GM23338 (cell line): ENCODE measurements around the gene BCDIN3D. TPM values are rescaled to one million over a fixed set of nuclear protein-coding genes. Genes with fewer than 3 reads are reported as not detected.

Experiments used
- ATAC-seq: fragments of 200-7000 bp; cut with Tn5 transposase; 3 replicates; pipeline ENCODE4 v1.9.1; 2020
- DNase-seq: peaks from one replicate; pipeline ENCODE4 v3.0.0-alpha.2; 2015; ENCODE audit warnings: low spot score
- H2AFZ ChIP-seq: fragments of 200-600 bp; sonication (generic); 2 replicates; pipeline ENCODE4 v1.8.0; 2016; ENCODE audit warnings: antibody characterized with exemption, mild to moderate bottlenecking, moderate library complexity
- H3F3A ChIP-seq: fragments of 200-600 bp; sonication (generic); replicated peaks from 2 replicates; pipeline ENCODE4 v1.8.0; 2017; ENCODE audit warnings: antibody characterized with exemption, mixed run types, low read depth
- H3K27ac ChIP-seq: fragments of 200-600 bp; sonication (generic); 2 replicates; pipeline ENCODE4 v1.6.1; 2016; ENCODE audit warnings: low read depth
- H3K27me3 ChIP-seq: fragments of 200-600 bp; sonication (generic); 2 replicates; pipeline ENCODE4 v1.8.0; 2016; ENCODE audit warnings: mild to moderate bottlenecking, mixed run types, moderate library complexity; ENCODE audit not compliant: insufficient read depth
- H3K36me3 ChIP-seq: fragments of 200-600 bp; sonication (generic); 2 replicates; pipeline ENCODE4 v1.8.0; 2016; ENCODE audit warnings: mild to moderate bottlenecking; ENCODE audit not compliant: insufficient read depth
- H3K4me1 ChIP-seq: fragments of 200-600 bp; sonication (generic); 2 replicates; pipeline ENCODE4 v1.8.0; 2016; ENCODE audit warnings: mild to moderate bottlenecking, moderate library complexity; ENCODE audit not compliant: insufficient read depth
- H3K4me2 ChIP-seq: fragments of 200-600 bp; sonication (generic); 2 replicates; pipeline ENCODE4 v1.7.1; 2017; ENCODE audit warnings: mixed run types
- H3K4me3 ChIP-seq: fragments of 200-600 bp; sonication (generic); 2 replicates; pipeline ENCODE4 v1.6.1; 2016; ENCODE audit warnings: mixed run types
- H3K79me2 ChIP-seq: fragments of 200-600 bp; sonication (generic); replicated peaks from 2 replicates; pipeline ENCODE4 v1.8.0; 2017; ENCODE audit warnings: mild to moderate bottlenecking; ENCODE audit not compliant: insufficient read depth
- H3K9me2 ChIP-seq: fragments of 200-600 bp; sonication (generic); 2 replicates; pipeline ENCODE4 v1.8.0; 2017; ENCODE audit not compliant: insufficient read depth
- H4K20me1 ChIP-seq: fragments of 200-600 bp; sonication (generic); replicated peaks from 2 replicates; pipeline ENCODE4 v1.8.0; 2017; ENCODE audit warnings: mild to moderate bottlenecking; ENCODE audit not compliant: insufficient read depth
- H3K27ac Mint-ChIP-seq: 2 replicates; pipeline ENCODE4 v1.8.0; 2020; ENCODE audit warnings: inconsistent platforms, mild to moderate bottlenecking, moderate library complexity, mixed read lengths
- H3K27me3 Mint-ChIP-seq: 3 replicates; pipeline ENCODE4 v1.8.0; 2022; ENCODE audit warnings: low read depth, mild to moderate bottlenecking, moderate library complexity, mixed read lengths, inconsistent platforms; ENCODE audit not compliant: insufficient read depth, poor library complexity
- H3K36me3 Mint-ChIP-seq: 3 replicates; pipeline ENCODE4 v1.8.0; 2021; ENCODE audit warnings: low read depth, mild to moderate bottlenecking, inconsistent platforms, moderate library complexity, mixed read lengths
- H3K4me1 Mint-ChIP-seq: 3 replicates; pipeline ENCODE4 v1.8.0; 2020; ENCODE audit warnings: mild to moderate bottlenecking, inconsistent platforms, mixed read lengths
- H3K4me3 Mint-ChIP-seq: 3 replicates; pipeline ENCODE4 v1.8.0; 2021; ENCODE audit warnings: moderate library complexity, mild to moderate bottlenecking, inconsistent platforms, mixed read lengths
- H3K9me3 Mint-ChIP-seq: 3 replicates; pipeline ENCODE4 v1.8.0; 2020; ENCODE audit warnings: moderate library complexity, mild to moderate bottlenecking, inconsistent platforms, mixed read lengths
- CREB1 ChIP-seq: fragments of 250-450 bp; sonication (Bioruptor Pico); IDR thresholded peaks from 2 replicates; pipeline ENCODE4 v1.5.0; 2020; ENCODE audit warnings: low read depth, mild to moderate bottlenecking, moderate library complexity
- ETS1 ChIP-seq: IDR thresholded peaks from 2 replicates; pipeline ENCODE4 v1.6.1; 2016; ENCODE audit warnings: antibody characterized with exemption
- EZH2 ChIP-seq: fragments of 200-600 bp; sonication (generic); IDR thresholded peaks from one replicate; pipeline ENCODE4 v1.8.0; 2017; ENCODE audit warnings: antibody characterized with exemption, mild to moderate bottlenecking, low read depth; ENCODE audit not compliant: unreplicated experiment
- EZH2phosphoT487 ChIP-seq: fragments of 200-600 bp; sonication (generic); IDR thresholded peaks from one replicate; pipeline ENCODE4 v1.8.1; 2018; ENCODE audit warnings: antibody characterized with exemption; ENCODE audit not compliant: unreplicated experiment
- JUNB ChIP-seq: IDR thresholded peaks from one replicate; pipeline ENCODE4 v1.6.1; 2016; ENCODE audit warnings: antibody characterized with exemption; ENCODE audit not compliant: unreplicated experiment
- NANOG ChIP-seq: IDR thresholded peaks from 2 replicates; pipeline ENCODE4 v1.6.1; 2016; ENCODE audit warnings: antibody characterized with exemption, borderline replicate concordance
- POLR2AphosphoS5 ChIP-seq: IDR thresholded peaks from 2 replicates; pipeline ENCODE4 v1.6.1; 2016; ENCODE audit warnings: antibody characterized with exemption, low read depth
- ZNF114 ChIP-seq: fragments of 250-450 bp; sonication (Bioruptor Pico); IDR thresholded peaks from 2 replicates; pipeline ENCODE4 v1.5.0; 2020; ENCODE audit warnings: mild to moderate bottlenecking, moderate library complexity
- polyA plus RNA-seq: library from polyadenylated mRNA; unstranded; fragments of >200 nt; fragmentation: Nextera tagmentation; extraction: Ambion mirVana; gene quantifications from 2 replicates; pipeline ENCODE4 v1.2.1, GENCODE V29; 2016
- total RNA-seq: library from RNA; depleted of rRNA; stranded (reverse); fragments of >200 nt; shearing (Covaris generic); gene quantifications from 2 replicates; pipeline ENCODE4 v1.2.3, GENCODE V29; 2014
- TF ChIP-seq, protein P1 (sequence below), 2 experiments: fragments of 200-600 bp in 1 of 2; sonication (generic) in 1 of 2; conservative IDR thresholded peaks; 2 replicates each; pipeline versions ENCODE4 v1.5.1 to v1.6.1; 2016 to 2017; ENCODE audit warnings: antibody characterized with exemption in 2 of 2, low read depth in 2 of 2, mild to moderate bottlenecking in 2 of 2, moderate library complexity in 1 of 2
- TF ChIP-seq, protein P2 (sequence below): fragments of 250-450 bp; sonication (Bioruptor Pico); IDR thresholded peaks from 2 replicates; pipeline ENCODE4 v1.5.0; 2020; ENCODE audit warnings: mild to moderate bottlenecking, moderate library complexity

BCDIN3D gene
- total and polyA plus RNA-seq, 2 experiments from 2014 or later: 1.4 to 1.8 TPM

DNA sequence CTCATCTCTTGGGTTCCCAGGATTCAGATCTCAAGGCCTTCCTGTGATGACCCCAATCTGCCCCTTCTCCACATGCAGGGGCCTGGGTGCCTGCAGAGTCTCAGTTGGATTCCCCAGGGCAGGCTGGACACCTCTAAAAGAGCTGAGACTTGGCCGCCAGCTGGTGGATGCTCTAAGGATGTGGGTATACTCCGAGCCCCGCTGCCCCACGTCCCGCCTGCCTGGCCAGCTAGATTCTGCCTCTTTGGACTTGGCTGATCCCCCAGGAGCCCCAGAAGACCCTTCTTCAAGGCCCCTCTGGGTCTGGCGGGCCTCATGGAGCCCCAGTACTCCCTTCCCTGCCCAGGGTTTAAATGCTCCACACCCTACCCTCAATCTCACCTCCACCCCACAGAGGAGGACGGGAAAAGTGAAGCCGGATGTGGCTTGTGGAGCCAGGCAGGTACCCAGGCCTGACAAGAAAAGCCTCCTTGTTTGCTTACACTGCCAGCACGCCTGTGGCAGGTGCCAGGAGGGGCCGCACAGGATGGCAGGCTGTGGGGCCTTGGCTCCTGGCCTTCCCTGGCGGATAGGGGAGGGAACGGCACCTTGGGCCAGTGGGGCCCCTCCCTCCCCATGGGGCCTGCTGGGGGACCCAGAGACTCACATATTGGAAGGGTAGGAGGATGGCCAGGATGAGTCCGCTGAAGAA, 45.7 kb upstream of the BCDIN3D start:
- Mint-ChIP-seq H3K27me3 (peaks cover 8% of the 10 kb centered on the region), H3K36me3 (no peaks in the 10 kb centered on the region), H3K9me3 (no peaks in the 10 kb centered on the region), H3K4me3 (no peak overlapping the region), H3K4me1 (peaks cover 33% of the 10 kb centered on the region), H3K27ac (no peak overlapping the region)
- DNase-seq: no peak
- Histone ChIP-seq H2AFZ (no peak overlapping the region), H3K27me3 (no peaks in the 10 kb centered on the region), H3F3A (no peaks in the 10 kb centered on the region), H3K4me3 (no peak overlapping the region), H3K79me2 (no peaks in the 10 kb centered on the region), H3K27ac (no peak overlapping the region), H4K20me1 (no peaks in the 10 kb centered on the region), H3K4me1 (peaks cover 8% of the 10 kb centered on the region), H3K4me2 (no peak overlapping the region), H3K9me2 (no peaks in the 10 kb centered on the region), H3K36me3 (no peaks in the 10 kb centered on the region)
- no peak for ATAC-seq
- TF ChIP-seq, protein P1, sequence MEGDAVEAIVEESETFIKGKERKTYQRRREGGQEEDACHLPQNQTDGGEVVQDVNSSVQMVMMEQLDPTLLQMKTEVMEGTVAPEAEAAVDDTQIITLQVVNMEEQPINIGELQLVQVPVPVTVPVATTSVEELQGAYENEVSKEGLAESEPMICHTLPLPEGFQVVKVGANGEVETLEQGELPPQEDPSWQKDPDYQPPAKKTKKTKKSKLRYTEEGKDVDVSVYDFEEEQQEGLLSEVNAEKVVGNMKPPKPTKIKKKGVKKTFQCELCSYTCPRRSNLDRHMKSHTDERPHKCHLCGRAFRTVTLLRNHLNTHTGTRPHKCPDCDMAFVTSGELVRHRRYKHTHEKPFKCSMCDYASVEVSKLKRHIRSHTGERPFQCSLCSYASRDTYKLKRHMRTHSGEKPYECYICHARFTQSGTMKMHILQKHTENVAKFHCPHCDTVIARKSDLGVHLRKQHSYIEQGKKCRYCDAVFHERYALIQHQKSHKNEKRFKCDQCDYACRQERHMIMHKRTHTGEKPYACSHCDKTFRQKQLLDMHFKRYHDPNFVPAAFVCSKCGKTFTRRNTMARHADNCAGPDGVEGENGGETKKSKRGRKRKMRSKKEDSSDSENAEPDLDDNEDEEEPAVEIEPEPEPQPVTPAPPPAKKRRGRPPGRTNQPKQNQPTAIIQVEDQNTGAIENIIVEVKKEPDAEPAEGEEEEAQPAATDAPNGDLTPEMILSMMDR (conservative IDR thresholded peaks at IDR 0.05; ENCODE audit: low read depth in 2 of 2): no peak
- TF ChIP-seq EZH2 (no peak), JUNB (no peak), ETS1 (no peak), EZH2phosphoT487 (no peak), POLR2AphosphoS5 (no peak), NANOG (no peak), CREB1 (no peak), ZNF114 (CRISPR knock-in tag) (no peak)
- TF ChIP-seq, protein P2, sequence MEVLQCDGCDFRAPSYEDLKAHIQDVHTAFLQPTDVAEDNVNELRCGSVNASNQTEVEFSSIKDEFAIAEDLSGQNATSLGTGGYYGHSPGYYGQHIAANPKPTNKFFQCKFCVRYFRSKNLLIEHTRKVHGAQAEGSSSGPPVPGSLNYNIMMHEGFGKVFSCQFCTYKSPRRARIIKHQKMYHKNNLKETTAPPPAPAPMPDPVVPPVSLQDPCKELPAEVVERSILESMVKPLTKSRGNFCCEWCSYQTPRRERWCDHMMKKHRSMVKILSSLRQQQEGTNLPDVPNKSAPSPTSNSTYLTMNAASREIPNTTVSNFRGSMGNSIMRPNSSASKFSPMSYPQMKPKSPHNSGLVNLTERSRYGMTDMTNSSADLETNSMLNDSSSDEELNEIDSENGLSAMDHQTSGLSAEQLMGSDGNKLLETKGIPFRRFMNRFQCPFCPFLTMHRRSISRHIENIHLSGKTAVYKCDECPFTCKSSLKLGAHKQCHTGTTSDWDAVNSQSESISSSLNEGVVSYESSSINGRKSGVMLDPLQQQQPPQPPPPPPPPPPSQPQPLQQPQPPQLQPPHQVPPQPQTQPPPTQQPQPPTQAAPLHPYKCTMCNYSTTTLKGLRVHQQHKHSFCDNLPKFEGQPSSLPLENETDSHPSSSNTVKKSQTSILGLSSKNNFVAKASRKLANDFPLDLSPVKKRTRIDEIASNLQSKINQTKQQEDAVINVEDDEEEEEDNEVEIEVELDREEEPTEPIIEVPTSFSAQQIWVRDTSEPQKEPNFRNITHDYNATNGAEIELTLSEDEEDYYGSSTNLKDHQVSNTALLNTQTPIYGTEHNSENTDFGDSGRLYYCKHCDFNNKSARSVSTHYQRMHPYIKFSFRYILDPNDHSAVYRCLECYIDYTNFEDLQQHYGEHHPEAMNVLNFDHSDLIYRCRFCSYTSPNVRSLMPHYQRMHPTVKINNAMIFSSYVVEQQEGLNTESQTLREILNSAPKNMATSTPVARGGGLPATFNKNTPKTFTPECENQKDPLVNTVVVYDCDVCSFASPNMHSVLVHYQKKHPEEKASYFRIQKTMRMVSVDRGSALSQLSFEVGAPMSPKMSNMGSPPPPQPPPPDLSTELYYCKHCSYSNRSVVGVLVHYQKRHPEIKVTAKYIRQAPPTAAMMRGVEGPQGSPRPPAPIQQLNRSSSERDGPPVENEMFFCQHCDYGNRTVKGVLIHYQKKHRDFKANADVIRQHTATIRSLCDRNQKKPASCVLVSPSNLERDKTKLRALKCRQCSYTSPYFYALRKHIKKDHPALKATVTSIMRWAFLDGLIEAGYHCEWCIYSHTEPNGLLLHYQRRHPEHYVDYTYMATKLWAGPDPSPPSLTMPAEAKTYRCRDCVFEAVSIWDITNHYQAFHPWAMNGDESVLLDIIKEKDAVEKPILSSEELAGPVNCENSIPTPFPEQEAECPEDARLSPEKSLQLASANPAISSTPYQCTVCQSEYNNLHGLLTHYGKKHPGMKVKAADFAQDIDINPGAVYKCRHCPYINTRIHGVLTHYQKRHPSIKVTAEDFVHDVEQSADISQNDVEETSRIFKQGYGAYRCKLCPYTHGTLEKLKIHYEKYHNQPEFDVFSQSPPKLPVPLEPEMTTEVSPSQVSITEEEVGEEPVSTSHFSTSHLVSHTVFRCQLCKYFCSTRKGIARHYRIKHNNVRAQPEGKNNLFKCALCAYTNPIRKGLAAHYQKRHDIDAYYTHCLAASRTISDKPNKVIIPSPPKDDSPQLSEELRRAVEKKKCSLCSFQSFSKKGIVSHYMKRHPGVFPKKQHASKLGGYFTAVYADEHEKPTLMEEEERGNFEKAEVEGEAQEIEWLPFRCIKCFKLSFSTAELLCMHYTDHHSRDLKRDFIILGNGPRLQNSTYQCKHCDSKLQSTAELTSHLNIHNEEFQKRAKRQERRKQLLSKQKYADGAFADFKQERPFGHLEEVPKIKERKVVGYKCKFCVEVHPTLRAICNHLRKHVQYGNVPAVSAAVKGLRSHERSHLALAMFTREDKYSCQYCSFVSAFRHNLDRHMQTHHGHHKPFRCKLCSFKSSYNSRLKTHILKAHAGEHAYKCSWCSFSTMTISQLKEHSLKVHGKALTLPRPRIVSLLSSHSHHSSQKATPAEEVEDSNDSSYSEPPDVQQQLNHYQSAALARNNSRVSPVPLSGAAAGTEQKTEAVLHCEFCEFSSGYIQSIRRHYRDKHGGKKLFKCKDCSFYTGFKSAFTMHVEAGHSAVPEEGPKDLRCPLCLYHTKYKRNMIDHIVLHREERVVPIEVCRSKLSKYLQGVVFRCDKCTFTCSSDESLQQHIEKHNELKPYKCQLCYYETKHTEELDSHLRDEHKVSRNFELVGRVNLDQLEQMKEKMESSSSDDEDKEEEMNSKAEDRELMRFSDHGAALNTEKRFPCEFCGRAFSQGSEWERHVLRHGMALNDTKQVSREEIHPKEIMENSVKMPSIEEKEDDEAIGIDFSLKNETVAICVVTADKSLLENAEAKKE (CRISPR knock-in tag): no peak
